Keratinocyte (primary cell): ENCODE measurements around the gene OMP.

Experiments used
- EZH2 ChIP-seq: IDR thresholded peaks from one replicate; pipeline ENCODE4 v1.6.1; 2012; ENCODE audit warnings: inconsistent platforms, mild to moderate bottlenecking, low read length, moderate library complexity
- TF ChIP-seq, protein P1 (sequence below), 3 experiments: IDR thresholded peaks in 1 of 3; conservative IDR thresholded peaks in 1 of 3; optimal IDR thresholded peaks in 1 of 3; 2 replicates in 2 of 3; 3 replicates in 1 of 3; pipeline versions ENCODE3 to v1.5.1; 2011; ENCODE audit warnings: low read length in 3 of 3, mild to moderate bottlenecking in 3 of 3, moderate library complexity in 2 of 3, control low read depth in 1 of 3, inconsistent platforms in 1 of 3; ENCODE audit not compliant: insufficient read depth in 2 of 3; ENCODE audit errors: extremely low read depth in 1 of 3

DNA sequence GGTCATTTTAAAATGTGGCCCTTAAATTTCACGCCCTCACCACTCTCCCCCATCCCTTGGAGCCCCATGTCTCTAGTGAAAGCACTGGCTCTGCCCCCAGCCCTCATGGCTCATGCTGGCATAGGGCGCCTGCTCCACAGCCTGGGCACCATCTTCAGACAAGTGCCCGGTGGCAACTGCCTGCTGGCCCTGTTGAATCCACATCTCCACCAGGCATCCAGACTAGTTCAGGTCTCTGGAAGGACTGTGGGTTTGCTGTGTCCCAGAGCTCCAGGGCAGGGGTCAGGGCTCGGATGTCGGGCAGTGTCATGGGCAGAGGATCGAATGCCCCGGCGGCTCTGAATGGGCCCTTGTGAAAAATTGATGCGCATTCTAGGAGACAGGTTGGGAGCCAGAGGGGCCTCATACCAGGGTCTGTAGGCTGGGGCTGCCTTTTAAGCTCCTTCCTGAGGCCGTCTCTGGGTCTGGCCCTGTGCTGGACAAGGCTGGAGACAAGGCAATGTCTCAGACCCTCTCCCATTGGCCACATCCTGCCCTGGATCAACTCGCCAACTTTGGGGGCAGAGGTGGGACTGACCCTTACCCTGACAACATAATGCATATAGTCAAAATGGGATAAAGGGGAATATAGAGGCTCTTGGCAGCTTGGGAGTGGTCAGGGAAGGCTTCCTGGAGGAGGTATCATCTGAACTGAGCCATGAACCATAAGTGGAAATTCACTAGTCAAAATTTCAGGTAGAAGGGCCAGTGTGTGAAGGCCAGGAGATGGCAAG lies 26.6 kb downstream of the OMP start:
- TF ChIP-seq, protein P1, sequence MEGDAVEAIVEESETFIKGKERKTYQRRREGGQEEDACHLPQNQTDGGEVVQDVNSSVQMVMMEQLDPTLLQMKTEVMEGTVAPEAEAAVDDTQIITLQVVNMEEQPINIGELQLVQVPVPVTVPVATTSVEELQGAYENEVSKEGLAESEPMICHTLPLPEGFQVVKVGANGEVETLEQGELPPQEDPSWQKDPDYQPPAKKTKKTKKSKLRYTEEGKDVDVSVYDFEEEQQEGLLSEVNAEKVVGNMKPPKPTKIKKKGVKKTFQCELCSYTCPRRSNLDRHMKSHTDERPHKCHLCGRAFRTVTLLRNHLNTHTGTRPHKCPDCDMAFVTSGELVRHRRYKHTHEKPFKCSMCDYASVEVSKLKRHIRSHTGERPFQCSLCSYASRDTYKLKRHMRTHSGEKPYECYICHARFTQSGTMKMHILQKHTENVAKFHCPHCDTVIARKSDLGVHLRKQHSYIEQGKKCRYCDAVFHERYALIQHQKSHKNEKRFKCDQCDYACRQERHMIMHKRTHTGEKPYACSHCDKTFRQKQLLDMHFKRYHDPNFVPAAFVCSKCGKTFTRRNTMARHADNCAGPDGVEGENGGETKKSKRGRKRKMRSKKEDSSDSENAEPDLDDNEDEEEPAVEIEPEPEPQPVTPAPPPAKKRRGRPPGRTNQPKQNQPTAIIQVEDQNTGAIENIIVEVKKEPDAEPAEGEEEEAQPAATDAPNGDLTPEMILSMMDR (optimal IDR thresholded peaks at IDR 0.05 in 1 of 3, IDR thresholded peaks at IDR 0.05 in 1 of 3, conservative IDR thresholded peaks at IDR 0.05 in 1 of 3; ENCODE audit: extremely low read depth in 1 of 3, insufficient read depth in 2 of 3, low read length in 3 of 3) = no peak
- no peak for TF ChIP-seq EZH2
